B cell (primary cell): ENCODE results near the gene PCDHGA2. TPM values are rescaled to one million over a fixed set of nuclear protein-coding genes. Genes with fewer than 3 reads are reported as not detected.

Source experiments
- ATAC-seq: fragments of 200-7000 bp; cut with Tn5 transposase; one replicate; pipeline ENCODE4 v1.10.0; 2021; ENCODE audit warnings: low read depth, mild to moderate bottlenecking, moderate number of reproducible peaks, moderate library complexity
- CTCF ChIA-PET: fragments of 350-600 bp; sonication (Branson Sonifier 250); formaldehyde crosslinking; loops from one replicate; lab custom pipeline; 2021; ENCODE audit warnings: antibody characterized with exemption, inconsistent platforms; lab: Charles Lee
- POLR2A ChIA-PET: fragments of 350-600 bp; sonication (Branson Sonifier 250); formaldehyde crosslinking; loops from one replicate; lab custom pipeline; 2021; ENCODE audit warnings: antibody characterized with exemption; lab: Charles Lee
- DNase-seq: peaks from one replicate; pipeline ENCODE4 v3.0.0; 2013
- H2AFZ ChIP-seq: 2 replicates; pipeline ENCODE4 v1.6.1; 2012; ENCODE audit warnings: mild to moderate bottlenecking, low read depth, low read length; ENCODE audit not compliant: insufficient read depth, poor library complexity, severe bottlenecking
- H3K27ac ChIP-seq, 2 donors: 1 replicate in 1 of 2; 2 replicates in 1 of 2; pipeline ENCODE4 v1.5.1; 2012 to 2013; ENCODE audit warnings: low read length in 2 of 2, mild to moderate bottlenecking in 2 of 2, moderate library complexity in 1 of 2
- H3K27me3 ChIP-seq, 4 experiments: fragments of 200-600 bp in 1 of 4; sonication (generic) in 1 of 4; replicated peaks in 1 of 4; 1 replicate in 2 of 4; 2 replicates in 2 of 4; pipeline versions ENCODE4 v1.6.1 to v1.7.0; 2013 to 2016; ENCODE audit warnings: low read length in 3 of 4, mild to moderate bottlenecking in 2 of 4, mixed read lengths in 1 of 4, moderate library complexity in 1 of 4; ENCODE audit not compliant: insufficient read depth in 4 of 4, control insufficient read depth in 3 of 4; ENCODE audit errors: control extremely low read depth in 1 of 4
- H3K36me3 ChIP-seq, 2 experiments: replicated peaks in 1 of 2; 1 replicate in 1 of 2; 2 replicates in 1 of 2; pipeline versions ENCODE4 v1.6.1 to v1.7.1; 2013; ENCODE audit warnings: low read length in 1 of 2; ENCODE audit not compliant: insufficient read depth in 2 of 2, control insufficient read depth in 1 of 2; ENCODE audit errors: control extremely low read depth in 1 of 2, extremely low read depth in 1 of 2
- H3K4me1 ChIP-seq, 2 donors: fragments of 200-600 bp in 1 of 2; sonication (generic) in 1 of 2; 1 replicate in 1 of 2; 2 replicates in 1 of 2; pipeline versions ENCODE4 v1.5.1 to v1.6.1; 2013 to 2017; ENCODE audit warnings: low read length in 2 of 2; ENCODE audit not compliant: control insufficient read depth in 2 of 2, insufficient read depth in 2 of 2
- H3K4me2 ChIP-seq: replicated peaks from 2 replicates; pipeline ENCODE3; 2012; ENCODE audit warnings: mild to moderate bottlenecking, low read depth, low read length; ENCODE audit not compliant: poor library complexity, severe bottlenecking
- H3K4me3 ChIP-seq, 5 experiments: fragments of 200-600 bp in 1 of 5; sonication (generic) in 1 of 5; 1 replicate in 3 of 5; 2 replicates in 2 of 5; pipeline versions ENCODE4 v1.5.1 to v1.7.0; 2011 to 2016; ENCODE audit warnings: low read length in 4 of 5, mild to moderate bottlenecking in 4 of 5, low read depth in 2 of 5, control low read depth in 1 of 5, moderate library complexity in 1 of 5; ENCODE audit not compliant: insufficient read depth in 1 of 5; ENCODE audit errors: control extremely low read depth in 1 of 5, extremely low read depth in 1 of 5
- H3K79me2 ChIP-seq: fragments of 200-600 bp; sonication (generic); one replicate; pipeline ENCODE4 v1.6.0; 2016; ENCODE audit warnings: low read length; ENCODE audit not compliant: control insufficient read depth, insufficient read depth
- H3K9ac ChIP-seq: fragments of 200-600 bp; sonication (generic); 2 replicates; pipeline ENCODE4 v1.6.1; 2017; ENCODE audit warnings: mild to moderate bottlenecking, low read length, moderate library complexity
- H3K9me3 ChIP-seq, 3 donors: one replicate each; pipeline versions ENCODE4 v1.6.1 to v1.7.1; 2013; ENCODE audit warnings: low read length in 2 of 3; ENCODE audit not compliant: control insufficient read depth in 2 of 3, insufficient read depth in 1 of 3; ENCODE audit errors: control extremely low read depth in 1 of 3
- H4K20me1 ChIP-seq: 2 replicates; pipeline ENCODE4 v1.6.0; 2012; ENCODE audit warnings: mild to moderate bottlenecking, low read length; ENCODE audit not compliant: insufficient read depth, control insufficient read depth, poor library complexity, severe bottlenecking
- H3K27ac Mint-ChIP-seq: one replicate; pipeline ENCODE4 v1.8.0; 2021; ENCODE audit warnings: mixed read lengths
- H3K27me3 Mint-ChIP-seq: one replicate; pipeline ENCODE4 v1.8.0; 2021; ENCODE audit warnings: mixed read lengths
- H3K4me1 Mint-ChIP-seq: one replicate; pipeline ENCODE4 v1.8.0; 2021; ENCODE audit warnings: mixed read lengths
- H3K4me3 Mint-ChIP-seq: one replicate; pipeline ENCODE4 v1.8.0; 2021; ENCODE audit warnings: mixed read lengths
- H3K9me3 Mint-ChIP-seq: one replicate; pipeline ENCODE4 v1.8.0; 2022; ENCODE audit warnings: mixed read lengths; ENCODE audit not compliant: insufficient read depth
- EZH2 ChIP-seq: IDR thresholded peaks from 2 replicates; pipeline ENCODE4 v1.6.1; 2012; ENCODE audit warnings: borderline replicate concordance, low read depth, mild to moderate bottlenecking, moderate library complexity, low read length; ENCODE audit not compliant: insufficient read depth, poor library complexity, severe bottlenecking
- WGBS: methylation state at CpG from one replicate; pipeline ENCODE4 v1.1.5; 2013; ENCODE audit warnings: missing lambda C conversion rate; ENCODE audit not compliant: insufficient coverage; 5-methylcytosine and 5-hydroxymethylcytosine counted together
- intact Hi-C: fragments of 100-400 bp; cut with micrococcal nuclease; formaldehyde crosslinking; loops from one replicate; pipeline ENCODE4 v1.10.0; 2022
- polyA plus RNA-seq: library from polyadenylated mRNA; depleted of rRNA; stranded (reverse); fragments of >200 nt; gene quantifications from 2 replicates; pipeline ENCODE4 v1.2.3, GENCODE V29; 2012
- total RNA-seq, 2 donors: library from RNA; stranded (reverse); fragments of 120-200 nt in 1 of 2; gene quantifications; 1 replicate in 1 of 2; 2 replicates in 1 of 2; pipeline versions ENCODE4 v1.2.3 to v1.2.4, GENCODE V29; 2013 to 2022
- TF ChIP-seq, protein P1 (sequence below): fragments of 200-600 bp; IDR thresholded peaks from one replicate; pipeline ENCODE4 v1.8.0; 2022; ENCODE audit warnings: antibody characterized with exemption, mild to moderate bottlenecking

Gene PCDHGA2
- total and polyA plus RNA-seq, 2 donors (not counting 1 experiment from before 2014, with no cell fraction given) = 0.07 to 0.09 TPM

DNA sequence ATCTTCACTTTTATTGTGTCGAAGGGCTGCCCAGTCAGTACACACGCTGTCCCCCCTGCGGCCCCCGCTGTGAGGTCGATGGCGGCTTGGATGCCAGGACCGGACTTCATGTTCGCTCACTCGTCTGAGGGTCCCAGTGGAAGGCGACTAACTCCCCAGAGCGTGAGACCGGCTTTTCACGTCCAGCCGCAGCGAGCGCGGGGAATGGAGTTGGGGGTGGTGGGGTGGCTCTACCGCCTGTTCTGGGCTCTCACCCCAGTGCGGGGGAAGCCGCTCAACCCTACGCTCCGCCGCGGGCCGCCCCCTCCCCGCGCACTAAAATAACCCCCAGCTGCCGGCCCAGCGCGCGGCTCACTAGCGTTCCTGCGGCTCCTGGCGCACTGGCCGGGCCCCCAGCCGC, 34.8 kb upstream of the PCDHGA2 start, which contains the start of gene SLC25A2:
Gene SLC25A2 (minus strand): TSS at position 294 of the 400 bp plus-strand sequence. CDS start 184 bp downstream, at position 110.
- no peak within 1 kb of the TSS for H3K4me3 Mint-ChIP-seq
- peaks cover 14% of the 10 kb centered on the region for H3K9me3 Mint-ChIP-seq
- peaks cover 5 to 83% (median 70%) of the 10 kb centered on the region in 3 donors for H3K9me3 ChIP-seq
- intact Hi-C loops = no loop called here
- ChIA-PET CTCF (interaction anchor here (0.5 kb wide), 1 partner anchor 288 kb away, joined by 4 read pairs; no protein-coding TSS in a partner anchor), POLR2A (no interaction called here)
- WGBS = 79% methylated on average over 34 of the region's 36 CpGs
- no peak within 1 kb of the TSS for H3K4me2 ChIP-seq
- no peaks in the 10 kb centered on the region for H3K27me3 ChIP-seq
- no peaks in the 10 kb centered on the region for H4K20me1 ChIP-seq
- ATAC-seq (no peak), DNase-seq (no peak)
- H3K4me3 ChIP-seq = no peak within 1 kb of the TSS
- H2AFZ ChIP-seq = no peak within 1 kb of the TSS
- H3K27ac Mint-ChIP-seq = no peak within 1 kb of the TSS
- no peaks in the 10 kb centered on the region for H3K36me3 ChIP-seq
- peaks cover 41% of the 10 kb centered on the region for H3K79me2 ChIP-seq
- H3K4me1 ChIP-seq = no peaks in the 10 kb centered on the region
- no peak for TF ChIP-seq EZH2
- TF ChIP-seq, protein P1, sequence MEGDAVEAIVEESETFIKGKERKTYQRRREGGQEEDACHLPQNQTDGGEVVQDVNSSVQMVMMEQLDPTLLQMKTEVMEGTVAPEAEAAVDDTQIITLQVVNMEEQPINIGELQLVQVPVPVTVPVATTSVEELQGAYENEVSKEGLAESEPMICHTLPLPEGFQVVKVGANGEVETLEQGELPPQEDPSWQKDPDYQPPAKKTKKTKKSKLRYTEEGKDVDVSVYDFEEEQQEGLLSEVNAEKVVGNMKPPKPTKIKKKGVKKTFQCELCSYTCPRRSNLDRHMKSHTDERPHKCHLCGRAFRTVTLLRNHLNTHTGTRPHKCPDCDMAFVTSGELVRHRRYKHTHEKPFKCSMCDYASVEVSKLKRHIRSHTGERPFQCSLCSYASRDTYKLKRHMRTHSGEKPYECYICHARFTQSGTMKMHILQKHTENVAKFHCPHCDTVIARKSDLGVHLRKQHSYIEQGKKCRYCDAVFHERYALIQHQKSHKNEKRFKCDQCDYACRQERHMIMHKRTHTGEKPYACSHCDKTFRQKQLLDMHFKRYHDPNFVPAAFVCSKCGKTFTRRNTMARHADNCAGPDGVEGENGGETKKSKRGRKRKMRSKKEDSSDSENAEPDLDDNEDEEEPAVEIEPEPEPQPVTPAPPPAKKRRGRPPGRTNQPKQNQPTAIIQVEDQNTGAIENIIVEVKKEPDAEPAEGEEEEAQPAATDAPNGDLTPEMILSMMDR = no peak
- no peak within 1 kb of the TSS for H3K9ac ChIP-seq
- no peaks in the 10 kb centered on the region for H3K4me1 Mint-ChIP-seq
- H3K27ac ChIP-seq = no peak within 1 kb of the TSS
- H3K27me3 Mint-ChIP-seq = no peaks in the 10 kb centered on the region

DNA sequence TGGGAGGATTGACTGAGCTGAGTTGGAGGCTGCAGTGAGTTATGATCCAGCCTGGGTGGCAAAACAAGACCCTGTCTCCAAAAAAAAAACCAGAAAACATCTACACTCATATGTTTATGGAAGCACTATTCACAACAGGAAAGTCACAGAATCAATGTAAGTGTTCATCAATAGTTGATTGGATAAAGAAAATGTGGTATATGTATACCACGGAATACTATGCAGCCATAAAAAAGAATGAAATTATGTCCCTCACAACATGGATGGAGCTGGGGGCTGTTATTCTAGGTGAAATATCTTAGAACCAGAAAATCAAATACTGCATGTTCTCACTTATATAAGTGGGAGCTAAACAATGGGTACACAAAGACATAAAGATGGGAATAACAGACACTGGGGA, 31.9 kb upstream of the PCDHGA2 start:
- ChIA-PET POLR2A (no interaction called here), CTCF (interaction anchor here (1.0 to 1.2 kb wide), 2 partner anchors 10 to 12 kb away, joined by 3 read pairs; no protein-coding TSS in a partner anchor)
- Histone ChIP-seq H3K4me1 (no peaks in the 10 kb centered on the region), H4K20me1 (no peaks in the 10 kb centered on the region), H2AFZ (no peak overlapping the region), H3K4me2 (no peak overlapping the region), H3K27ac (no peak overlapping the region), H3K4me3 (no peak overlapping the region), H3K9me3 (peaks cover 10 to 75% (median 61%) of the 10 kb centered on the region in 3 donors), H3K27me3 (no peaks in the 10 kb centered on the region), H3K9ac (no peak overlapping the region), H3K79me2 (peaks cover 42% of the 10 kb centered on the region), H3K36me3 (no peaks in the 10 kb centered on the region)
- no CpG with 5 or more reads among the region's 1 CpG for WGBS
- Mint-ChIP-seq H3K27me3 (no peaks in the 10 kb centered on the region), H3K4me3 (no peak overlapping the region), H3K27ac (no peak overlapping the region), H3K9me3 (peaks cover 18% of the 10 kb centered on the region), H3K4me1 (no peaks in the 10 kb centered on the region)
- DNase-seq = no peak
- no peak for ATAC-seq
- intact Hi-C loops = no loop called here
- no peak for TF ChIP-seq EZH2
- TF ChIP-seq, protein P1 = no peak
